HUDEP-2 (cell line): Measurements from ENCODE around the gene URM1.
A peak's percentile ranks its signal among the peaks of the same experiment; 100 is the strongest.
"Not testable (repeated sequence)": the region's sequence is repeated elsewhere in the genome, so short reads cannot be mapped to it uniquely, and the experiment has no call there.

Experiments used
- DNase-seq, 76 experiments: peaks; one replicate each; lab custom pipeline; 2025; ENCODE audit not compliant: unreplicated experiment in 76 of 76; lab: John Stamatoyannopoulos, UW

URM1 gene

GRCh38 chr9:128370752-128371629 lies at the start of gene URM1:
TSS of gene URM1 (plus strand) at chr9:128371374. CDS start at chr9:128371381, 7 bp downstream.
- peak in 75 of 76 experiments; percentile 22 to 94 (median 88) for DNase-seq

DNA sequence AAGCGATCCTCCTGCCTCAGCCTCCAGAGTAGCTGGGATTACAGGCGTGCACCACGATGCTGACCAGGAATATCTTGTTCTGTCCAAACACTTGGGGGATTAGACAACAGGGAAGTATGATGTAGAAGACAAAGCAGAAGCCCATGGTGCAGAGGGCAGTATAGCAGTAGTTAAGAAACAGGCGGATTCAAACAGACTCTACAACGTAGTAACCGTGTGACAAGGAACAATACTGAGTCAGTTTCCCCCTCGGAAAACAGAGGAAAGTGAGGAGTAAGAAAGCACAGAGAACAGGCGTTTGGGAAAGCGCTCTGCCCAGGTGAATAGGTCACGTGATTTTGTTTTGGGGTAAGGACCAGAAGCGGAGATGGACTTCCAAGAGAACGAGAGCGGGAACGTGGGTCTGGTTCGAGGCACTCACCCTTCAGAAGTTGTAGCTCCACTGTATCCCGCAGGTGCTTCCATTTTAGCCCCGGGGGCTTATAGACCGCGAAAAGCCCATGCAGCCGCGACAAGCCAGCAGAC lies 49.2 kb upstream of the URM1 start:
- peak in 2 of 76 experiments; percentile 47 to 88 for DNase-seq

DNA sequence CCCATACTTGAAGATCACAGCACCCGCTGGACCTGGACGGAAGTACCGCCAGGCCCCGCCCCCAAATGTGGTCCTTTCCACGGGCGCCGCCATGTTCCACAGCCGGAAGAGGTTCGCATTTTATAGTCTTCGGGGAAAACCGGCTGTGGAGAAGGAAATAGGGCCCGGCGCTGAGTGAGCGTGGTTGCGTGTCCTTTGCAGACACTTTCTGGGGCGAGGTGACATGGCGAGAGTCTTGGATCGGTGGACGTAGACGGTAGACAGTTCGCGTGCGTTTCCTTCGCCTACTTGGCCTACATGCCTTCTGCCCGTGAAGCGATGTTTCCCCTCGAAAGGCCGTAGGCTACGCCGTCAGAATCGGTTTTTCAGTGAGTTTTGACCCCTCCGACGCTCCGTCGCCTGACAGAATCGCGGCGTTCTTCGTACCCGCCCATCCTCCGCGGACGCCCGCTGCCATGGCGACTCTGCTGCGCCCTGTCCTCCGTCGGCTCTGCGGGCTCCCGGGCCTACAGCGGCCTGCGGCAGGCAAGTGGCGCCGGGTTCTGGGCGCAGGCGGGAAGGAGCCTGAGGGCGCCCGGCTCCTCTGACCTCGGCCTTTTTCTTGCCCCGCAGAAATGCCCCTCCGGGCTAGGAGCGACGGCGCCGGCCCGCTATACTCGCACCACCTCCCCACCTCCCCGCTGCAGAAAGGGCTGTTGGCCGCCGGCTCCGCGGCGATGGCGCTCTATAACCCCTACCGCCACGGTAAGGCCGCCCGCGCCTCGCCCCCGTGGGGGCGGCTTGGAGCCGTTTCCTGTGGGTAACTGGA lies 48.6 kb upstream of the URM1 start, which contains the start of the genes COQ4 and TRUB2:
Gene COQ4, plus strand, starts transcription at position 436 of the 808 bp plus-strand sequence. Its CDS starts 20 bp downstream, at position 456.
Gene TRUB2, minus strand, starts transcription at position 44 of the 808 bp plus-strand sequence. Its CDS starts 39 bp downstream, at position 5.
- peak; percentile 49 to 97 (median 87) for DNase-seq

GRCh38 chr9:128323212-128323730 lies 47.9 kb upstream of the URM1 start:
- DNase-seq: peak in 1 of 76 experiments; percentile 25

DNA sequence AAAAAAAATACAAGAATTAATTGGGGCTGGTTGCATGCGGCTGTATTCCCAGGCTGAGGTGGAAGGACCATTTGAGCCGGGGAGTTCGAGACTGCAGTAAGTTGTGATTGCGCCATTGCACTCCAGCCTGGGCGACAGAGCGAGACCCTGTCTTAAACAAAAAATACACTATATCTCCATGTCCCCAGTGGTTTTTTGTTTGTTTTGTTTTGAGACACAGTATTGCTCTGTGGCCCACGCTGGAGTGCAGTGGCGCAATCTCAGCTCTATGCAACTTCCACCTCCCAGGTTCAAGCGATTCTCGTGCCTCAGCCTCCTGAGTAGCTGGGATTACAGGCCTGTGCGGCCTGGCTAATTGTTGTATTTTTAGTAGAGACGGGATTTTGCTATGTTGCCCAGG lies 47.4 kb upstream of the URM1 start:
- no peak for DNase-seq

GRCh38 chr9:128324401-128324800 lies 46.8 kb upstream of the URM1 start:
- no peak for DNase-seq

DNA sequence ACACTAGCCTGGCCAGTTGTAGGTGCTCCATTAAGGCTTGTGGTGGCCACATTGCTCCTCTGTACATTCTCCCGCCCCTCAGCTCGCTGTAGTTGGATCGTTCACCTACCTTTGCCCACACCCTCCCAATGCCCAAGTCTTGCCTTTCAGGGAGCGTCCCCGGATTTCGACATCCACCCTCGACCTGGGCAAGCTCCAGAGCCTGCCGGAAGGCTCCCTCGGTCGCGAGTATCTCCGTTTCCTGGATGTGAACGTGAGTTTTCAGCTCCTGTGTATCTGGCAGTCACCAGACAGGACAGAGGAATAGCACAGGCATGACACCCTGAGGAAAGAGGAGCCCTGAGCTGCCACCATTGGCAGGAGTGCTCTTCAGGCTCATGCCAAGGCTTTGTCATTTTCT lies 45.5 kb upstream of the URM1 start:
- no peak for DNase-seq

DNA sequence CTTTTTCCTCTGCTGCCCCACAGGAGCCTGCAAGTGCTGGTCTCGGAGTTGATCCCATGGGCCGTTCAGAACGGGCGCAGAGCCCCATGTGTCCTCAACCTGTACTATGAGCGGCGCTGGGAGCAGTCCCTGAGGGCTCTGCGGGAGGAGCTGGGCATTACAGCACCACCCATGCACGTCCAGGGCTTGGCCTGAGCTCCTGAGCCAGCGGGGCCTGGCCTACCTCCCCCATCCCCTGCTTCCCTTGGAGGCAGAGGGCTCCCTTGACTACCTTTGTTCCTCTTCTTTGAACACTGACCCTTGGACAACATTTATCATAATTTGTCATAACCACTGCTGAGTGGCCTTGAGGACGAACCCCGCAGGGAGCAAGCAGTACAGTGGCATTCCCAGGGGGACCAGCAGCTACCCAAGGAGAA lies 37.7 kb upstream of the URM1 start:
- DNase-seq: no peak

GRCh38 chr9:128335161-128335560 lies 36.0 kb upstream of the URM1 start:
- no peak for DNase-seq

DNA sequence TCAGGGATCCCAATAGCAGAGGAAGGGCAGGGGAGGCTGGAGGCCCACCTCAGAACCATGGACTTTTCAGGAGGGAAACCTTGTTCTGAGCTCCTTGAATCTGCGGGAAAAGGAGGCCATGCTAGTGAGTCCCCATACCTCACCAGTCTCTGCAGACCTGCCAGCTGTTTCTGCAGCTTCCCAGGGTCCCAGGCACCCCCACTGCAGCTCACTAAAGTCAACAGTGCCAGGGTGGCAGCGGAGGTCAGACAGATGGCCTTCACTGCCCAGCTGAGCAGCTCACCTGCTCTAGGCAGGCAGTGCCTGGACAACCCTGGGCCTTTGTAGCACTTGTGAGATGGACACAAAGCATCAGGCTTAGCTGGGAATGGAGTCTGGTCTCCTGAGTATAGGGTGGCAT lies 35.3 kb upstream of the URM1 start:
- no peak for DNase-seq

DNA sequence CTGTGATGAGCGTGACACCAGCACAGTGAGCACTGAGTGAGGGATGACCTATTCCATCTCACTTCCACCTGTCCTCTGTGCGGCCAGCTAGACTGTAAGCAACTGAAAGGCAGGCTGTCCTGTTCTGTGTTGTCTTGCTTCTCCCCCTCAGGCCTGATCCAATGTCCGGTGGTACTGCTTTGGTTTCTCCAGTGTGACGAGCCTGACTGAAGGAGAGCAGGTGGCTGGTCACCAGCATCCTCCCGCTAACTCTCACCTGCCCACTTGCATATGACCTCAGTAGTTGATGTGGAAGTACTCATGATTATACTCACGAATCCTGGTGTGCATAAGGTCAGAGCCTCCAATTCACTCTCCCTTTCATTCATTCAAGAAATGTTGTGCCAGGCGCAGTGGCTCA lies 33.2 kb upstream of the URM1 start:
- no peak for DNase-seq

GRCh38 chr9:128338852-128339614 lies 32.1 kb upstream of the URM1 start:
- DNase-seq: not testable (repeated sequence)

GRCh38 chr9:128339761-128340690 lies 31.1 kb upstream of the URM1 start, which contains the start of gene SLC27A4:
TSS of gene SLC27A4 (plus strand) at chr9:128340527. CDS start at chr9:128343133, 2,606 bp downstream.
- DNase-seq: peak in 70 of 76 experiments; percentile 7 to 86 (median 70)

- DNase-seq: peak in 3 of 76 experiments; percentile 39 to 42 (median 41)
Measured at GRCh38 chr9:128340691-128341434, 30.3 kb upstream of the URM1 start.

DNA sequence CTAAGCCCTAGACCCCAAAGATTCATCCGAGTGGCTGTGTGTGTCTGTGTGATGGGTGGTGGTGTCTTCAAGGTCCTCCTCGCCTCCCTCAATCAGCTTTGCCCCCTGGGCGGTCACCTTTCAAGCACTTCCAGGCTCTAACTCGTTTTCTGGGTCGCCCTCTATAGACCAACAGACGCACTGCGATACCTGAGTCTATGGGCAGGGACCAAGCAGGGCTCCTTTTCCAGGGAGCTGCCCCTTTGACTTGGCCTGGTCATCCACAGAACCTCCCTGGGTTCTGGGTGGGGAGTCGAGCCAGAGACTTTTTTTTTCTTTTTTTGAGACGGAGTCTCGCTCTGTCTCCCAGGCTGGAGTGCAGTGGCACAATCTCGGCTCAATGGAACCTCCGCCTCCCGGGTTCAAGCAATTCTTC lies 29.7 kb upstream of the URM1 start:
- peak in 71 of 76 experiments; percentile 5 to 83 (median 55) for DNase-seq

DNA sequence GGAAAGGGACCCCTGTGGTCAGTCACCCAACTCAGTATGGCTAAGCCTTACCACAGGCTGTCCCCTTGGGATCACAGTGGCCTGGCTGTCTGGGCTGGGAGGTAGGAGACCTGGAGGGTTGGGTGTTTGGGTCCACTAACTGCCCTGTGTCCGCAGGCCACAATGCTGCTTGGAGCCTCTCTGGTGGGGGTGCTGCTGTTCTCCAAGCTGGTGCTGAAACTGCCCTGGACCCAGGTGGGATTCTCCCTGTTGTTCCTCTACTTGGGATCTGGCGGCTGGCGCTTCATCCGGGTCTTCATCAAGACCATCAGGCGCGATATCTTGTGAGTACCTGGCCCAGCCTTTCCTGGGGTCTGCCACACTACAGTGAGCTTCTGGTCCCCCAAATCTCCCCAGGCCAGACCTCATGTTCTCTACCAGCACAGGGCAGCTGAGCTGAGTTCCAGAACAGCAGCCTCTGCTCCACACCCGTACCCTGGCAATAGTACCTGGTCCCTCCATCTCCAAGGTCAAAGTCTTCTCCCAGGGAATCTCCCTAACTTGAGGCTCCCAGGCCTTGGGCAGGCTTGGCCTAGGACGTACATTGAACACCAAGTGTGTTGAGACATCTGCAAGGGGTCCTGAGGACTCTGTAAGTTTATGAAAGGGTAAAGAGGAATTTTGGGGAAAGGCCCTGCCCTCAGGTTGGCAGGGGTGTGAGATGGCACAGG lies 28.0 kb upstream of the URM1 start:
- DNase-seq: no peak

GRCh38 chr9:128343855-128344254 lies 27.3 kb upstream of the URM1 start:
- no peak for DNase-seq
